Cerebellar cortex (tissue), 1 donor: ENCODE measurements around the gene TTI1.

Experiments
- DNase-seq: peaks from one replicate; pipeline ENCODE4 v3.0.0-alpha.2; 2015; ENCODE audit warnings: low spot score

Gene TTI1

DNA sequence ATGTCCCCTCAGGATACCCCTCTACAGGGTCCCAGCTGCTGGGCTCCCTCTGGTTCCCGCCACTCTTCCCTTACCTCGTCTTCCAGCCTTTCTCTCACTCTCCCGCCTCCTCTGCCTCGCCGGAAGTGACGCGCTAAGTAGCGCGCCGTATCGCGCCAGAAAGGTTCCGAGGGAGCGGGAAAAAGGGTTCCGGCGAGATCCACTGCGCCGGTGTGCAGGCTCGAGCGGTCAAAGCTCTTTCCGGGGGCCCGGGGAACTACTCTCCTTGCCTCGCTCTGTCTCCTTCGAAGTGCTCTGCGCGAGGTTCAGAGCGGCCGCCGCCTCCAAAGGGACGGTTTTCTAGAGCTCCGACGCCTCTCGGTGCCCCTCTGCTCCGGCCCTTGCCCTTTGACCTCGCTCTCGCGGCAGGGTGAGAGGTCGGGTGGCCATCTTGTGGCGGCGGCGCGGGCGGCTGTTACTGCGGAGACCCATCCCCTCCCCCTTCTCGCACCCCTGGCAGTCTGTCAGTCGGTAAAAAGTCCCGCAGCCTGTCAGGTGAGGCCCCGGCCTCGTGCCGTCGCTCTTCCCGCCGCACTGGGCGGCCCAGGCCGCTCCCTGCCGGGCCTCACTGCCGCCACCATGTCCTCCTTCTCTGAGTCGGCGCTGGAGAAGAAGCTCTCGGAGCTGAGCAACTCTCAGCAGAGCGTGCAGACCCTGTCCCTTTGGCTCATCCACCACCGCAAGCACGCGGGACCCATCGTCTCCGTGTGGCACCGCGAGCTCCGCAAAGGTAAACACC, at the start of gene TTI1, which contains the start of gene RPRD1B:
TSS of gene TTI1 (minus strand) at position 127 of the 778 bp plus-strand sequence. CDS start 19,640 bp downstream, outside the sequence.
TSS of gene RPRD1B (plus strand) at position 417 of the 778 bp plus-strand sequence. CDS start at position 619, 202 bp downstream.
- peak; percentile 91 for DNase-seq

GRCh38 chr20:38082894-38083293, 49.6 kb upstream of the TTI1 start:
- DNase-seq, result no peak

GRCh38 chr20:38081575-38081974, 48.3 kb upstream of the TTI1 start:
- no peak for DNase-seq

- DNase-seq, result no peak
These were observed 46.1 kb upstream of the TTI1 start for GRCh38 chr20:38079353-38079752.

DNA sequence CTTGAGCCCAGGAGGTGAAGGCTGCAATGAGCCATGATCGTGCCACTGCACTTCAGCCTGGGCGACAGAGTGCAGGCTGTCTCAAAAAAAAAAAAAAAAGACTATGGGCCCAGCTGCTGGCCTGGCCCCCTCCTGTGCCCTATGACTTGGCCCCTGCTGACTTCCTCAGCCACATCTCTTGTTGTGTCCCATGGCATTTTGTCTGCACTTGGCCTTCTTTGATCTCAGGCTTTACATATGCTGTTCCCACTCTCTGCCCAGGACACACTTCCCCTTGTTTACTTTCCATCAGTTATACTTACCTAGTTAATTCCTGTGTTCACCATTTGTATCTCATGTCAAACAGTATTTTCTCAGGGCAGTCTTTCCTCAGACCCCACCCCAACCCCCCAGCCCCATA, 44.8 kb upstream of the TTI1 start:
- DNase-seq, result no peak

- no peak for DNase-seq
These were observed 43.3 kb upstream of the TTI1 start for GRCh38 chr20:38076548-38076947.

GRCh38 chr20:38075161-38075998, 42.1 kb upstream of the TTI1 start:
- DNase-seq, result no peak

- peak; percentile 73 for DNase-seq
These were observed 40.2 kb upstream of the TTI1 start for GRCh38 chr20:38073307-38074071.

DNA sequence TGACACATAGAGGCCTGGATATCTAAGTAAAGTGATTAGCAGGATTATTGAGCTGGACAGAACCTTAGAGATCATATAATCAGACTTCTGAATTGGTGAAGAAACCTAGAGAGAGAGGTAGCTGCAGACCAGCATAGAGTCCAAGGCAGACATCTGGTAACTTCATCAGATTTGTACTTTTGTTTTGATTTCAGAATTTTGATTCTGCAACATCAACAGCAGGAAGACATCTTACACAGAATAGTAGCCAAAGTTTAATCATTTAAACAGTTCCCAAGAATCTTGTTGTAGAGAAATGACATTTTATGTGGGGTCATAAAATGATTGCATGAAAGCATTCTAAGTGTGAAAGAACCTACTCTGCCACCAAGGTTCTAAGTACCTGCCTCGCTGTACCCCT, 39.6 kb upstream of the TTI1 start:
- no peak for DNase-seq

DNA sequence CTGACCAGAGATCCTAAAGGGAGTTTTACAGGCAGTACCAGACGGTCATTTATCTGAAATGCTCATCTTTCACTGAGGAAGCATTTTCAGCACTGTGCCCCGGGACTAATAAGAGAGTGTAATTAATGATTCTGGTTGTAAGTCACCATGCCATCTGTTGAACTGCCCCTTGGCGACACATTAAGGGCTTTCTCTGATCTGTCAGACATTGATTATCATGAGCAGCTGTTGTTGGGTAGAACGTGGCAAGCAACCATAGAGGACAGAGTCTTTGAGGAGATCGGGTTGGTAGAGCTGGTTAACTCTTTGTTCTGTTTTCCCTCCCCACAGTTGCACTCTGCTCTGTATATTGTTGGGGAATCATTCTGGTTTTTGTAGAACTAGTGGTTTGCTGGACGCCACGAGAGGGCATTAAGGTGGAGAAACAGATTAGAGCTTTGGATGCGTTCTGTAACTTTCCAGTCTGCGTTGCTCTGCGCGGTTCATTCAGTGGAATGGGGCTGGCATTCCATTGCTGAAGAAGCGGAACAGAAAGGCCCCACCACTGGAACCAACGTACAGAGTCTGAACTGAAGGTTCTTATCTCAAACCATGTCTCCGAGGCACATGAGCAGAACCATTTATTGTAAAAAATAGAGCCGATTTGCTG, 34.6 kb upstream of the TTI1 start:
- DNase-seq, result no peak

GRCh38 chr20:38066969-38067716, 33.9 kb upstream of the TTI1 start:
- no peak for DNase-seq

- DNase-seq, result peak; percentile 60
These were observed 32.6 kb upstream of the TTI1 start for GRCh38 chr20:38065764-38066375.

GRCh38 chr20:38063911-38064530, 30.8 kb upstream of the TTI1 start:
- DNase-seq, result no peak

DNA sequence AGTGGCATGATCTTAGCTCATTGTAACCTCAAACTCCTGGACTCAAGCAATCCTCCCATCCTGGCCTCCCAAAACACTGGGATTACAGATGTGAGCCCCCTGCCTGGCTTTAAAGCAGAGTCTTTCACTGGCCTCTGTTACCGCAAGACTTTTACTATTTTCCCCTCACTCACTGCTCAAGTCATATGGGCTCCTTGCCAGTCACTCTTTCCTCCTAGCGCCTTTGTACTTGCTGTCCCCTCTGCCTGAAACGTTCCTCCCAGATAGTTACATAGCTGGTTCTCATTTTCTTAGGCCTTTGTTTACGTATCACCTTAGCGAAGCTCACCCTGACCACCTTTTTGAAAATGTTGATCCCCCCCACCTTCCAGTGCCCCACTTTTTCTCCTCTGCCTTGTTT, 29.6 kb upstream of the TTI1 start:
- no peak for DNase-seq

DNA sequence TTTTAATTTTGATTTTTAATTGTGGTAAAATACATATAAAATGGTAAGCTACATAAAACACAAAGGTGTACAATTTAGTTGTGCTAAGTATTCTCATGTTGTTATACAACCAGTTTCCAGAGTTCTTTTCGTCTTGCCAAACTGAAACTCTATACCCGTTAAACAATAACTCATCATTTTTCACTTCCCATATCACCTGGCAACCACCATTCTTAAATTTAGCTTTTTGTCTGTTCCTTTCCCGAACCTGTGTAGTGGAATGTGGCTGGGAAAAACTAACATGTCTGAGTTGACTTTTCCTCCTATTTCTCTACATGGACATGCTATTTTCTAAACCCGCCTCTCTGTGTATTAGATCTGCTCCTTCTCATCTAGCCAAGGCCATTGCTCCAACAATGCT, 27.9 kb upstream of the TTI1 start:
- no peak for DNase-seq

GRCh38 chr20:38060536-38060935, 27.3 kb upstream of the TTI1 start:
- DNase-seq, result no peak

DNA sequence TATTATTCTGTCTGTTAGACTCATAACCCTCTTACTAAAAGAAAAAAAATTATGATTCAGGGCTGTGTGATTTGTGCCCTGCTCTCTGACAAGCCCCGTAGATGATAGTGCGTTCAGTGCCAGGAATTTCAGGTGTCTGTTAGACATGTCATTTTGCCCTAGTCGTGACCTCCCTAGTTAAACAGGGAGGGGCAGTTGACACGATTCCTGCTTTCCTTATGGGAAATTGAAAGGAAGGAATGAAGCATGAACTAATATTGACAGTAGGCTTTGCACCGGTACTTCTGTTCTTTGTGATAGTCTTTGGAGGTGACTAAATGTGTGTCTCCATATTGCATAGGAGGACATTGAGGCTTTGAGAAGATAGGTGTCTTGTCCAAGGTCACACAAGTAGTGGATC, 26.6 kb upstream of the TTI1 start:
- DNase-seq, result no peak

- DNase-seq, result peak; percentile 80
These were observed 24.2 kb upstream of the TTI1 start for GRCh38 chr20:38057351-38057972.

GRCh38 chr20:38055848-38056247, 22.6 kb upstream of the TTI1 start:
- no peak for DNase-seq

DNA sequence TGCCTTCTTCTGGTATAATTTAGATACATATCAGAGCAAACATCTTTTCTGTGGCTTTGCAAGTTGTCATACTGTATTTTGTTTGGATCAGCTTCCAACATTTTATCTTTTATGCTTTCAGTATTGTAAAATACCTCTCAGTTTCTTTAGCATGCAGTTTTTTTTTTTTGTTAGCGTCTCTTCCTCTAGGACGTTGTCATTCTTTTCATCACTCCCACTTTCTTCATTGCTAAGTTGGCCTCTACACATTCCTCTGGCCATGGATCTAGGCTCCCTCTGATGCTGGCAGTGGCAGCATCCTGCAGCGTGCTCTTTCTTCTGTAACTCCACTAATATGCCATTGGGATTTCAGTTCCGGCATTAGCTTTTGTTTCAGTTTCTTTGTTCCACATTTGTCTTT, 22.0 kb upstream of the TTI1 start:
- no peak for DNase-seq
